Activated B cell treated with CpG ODN at 0.5 μM for 24 hours (primary cell): ENCODE data around the gene RBBP7. TPM values are rescaled to one million over a fixed set of nuclear protein-coding genes. Genes with fewer than 3 reads are reported as not detected.

ENCODE experiments used
- ATAC-seq: fragments of 200-7000 bp; cut with Tn5 transposase; one replicate; pipeline ENCODE4 v1.10.0; 2021; ENCODE audit warnings: low read depth, mild to moderate bottlenecking, moderate library complexity
- CTCF ChIA-PET: fragments of 350-600 bp; sonication (Branson Sonifier 250); formaldehyde crosslinking; loops from one replicate; lab custom pipeline; 2021; ENCODE audit warnings: antibody characterized with exemption; lab: Charles Lee
- POLR2A ChIA-PET: fragments of 350-600 bp; sonication (Branson Sonifier 250); formaldehyde crosslinking; loops from one replicate; lab custom pipeline; 2021; ENCODE audit warnings: antibody characterized with exemption; lab: Charles Lee
- DNase-seq: peaks from one replicate; pipeline ENCODE4 v3.0.0; 2022
- H3K27ac Mint-ChIP-seq: one replicate; pipeline ENCODE4 v1.8.0; 2020; ENCODE audit warnings: mixed read lengths
- H3K27me3 Mint-ChIP-seq: one replicate; pipeline ENCODE4 v1.8.0; 2021; ENCODE audit warnings: mixed read lengths
- H3K36me3 Mint-ChIP-seq: one replicate; pipeline ENCODE4 v1.8.0; 2021; ENCODE audit warnings: low read depth, mixed read lengths
- H3K4me1 Mint-ChIP-seq: one replicate; pipeline ENCODE4 v1.8.0; 2021; ENCODE audit warnings: mixed read lengths
- H3K4me3 Mint-ChIP-seq: one replicate; pipeline ENCODE4 v1.8.0; 2020; ENCODE audit warnings: mild to moderate bottlenecking, mixed read lengths
- H3K9me3 Mint-ChIP-seq: one replicate; pipeline ENCODE4 v1.8.0; 2020; ENCODE audit warnings: mixed read lengths
- CTCF ChIP-seq: fragments of 200-600 bp; IDR thresholded peaks from one replicate; pipeline ENCODE4 v1.8.0; 2022; ENCODE audit warnings: antibody characterized with exemption, mild to moderate bottlenecking
- intact Hi-C: fragments of 100-400 bp; cut with micrococcal nuclease; formaldehyde crosslinking; loops from one replicate; pipeline ENCODE4 v1.15.1; 2024
- total RNA-seq: library from RNA; stranded (reverse); gene quantifications from 2 replicates; pipeline ENCODE4 v1.2.3, GENCODE V29; 2022

Gene RBBP7
- total RNA-seq, 1 donor from 2014 or later, result 97.9 TPM

GRCh38 chrX:16839219-16839851 lies 30.8 kb downstream of the RBBP7 start:
- Mint-ChIP-seq H3K4me3 (no peak overlapping the region), H3K4me1 (no peaks in the 10 kb centered on the region), H3K36me3 (peaks cover 64% of the 10 kb centered on the region), H3K27me3 (no peaks in the 10 kb centered on the region), H3K9me3 (no peaks in the 10 kb centered on the region), H3K27ac (no peak overlapping the region)
- intact Hi-C loops, result no loop called here
- CTCF ChIA-PET, result no interaction called here
- POLR2A ChIA-PET, result no interaction called here
- no peak for ATAC-seq
- no peak for DNase-seq
- no peak for TF ChIP-seq CTCF

GRCh38 chrX:16838202-16839066 lies 31.7 kb downstream of the RBBP7 start:
- ATAC-seq, result no peak
- ChIA-PET CTCF (interaction anchor here (1.4 kb wide), 1 partner anchor 54 kb away, joined by 3 read pairs; no protein-coding TSS in a partner anchor), POLR2A (no interaction called here)
- Mint-ChIP-seq H3K4me3 (no peak overlapping the region), H3K36me3 (peaks cover 67% of the 10 kb centered on the region), H3K9me3 (no peaks in the 10 kb centered on the region), H3K27ac (no peak overlapping the region), H3K4me1 (no peaks in the 10 kb centered on the region), H3K27me3 (no peaks in the 10 kb centered on the region)
- TF ChIP-seq CTCF, result no peak
- DNase-seq, result no peak
- intact Hi-C loops, result no loop called here

DNA sequence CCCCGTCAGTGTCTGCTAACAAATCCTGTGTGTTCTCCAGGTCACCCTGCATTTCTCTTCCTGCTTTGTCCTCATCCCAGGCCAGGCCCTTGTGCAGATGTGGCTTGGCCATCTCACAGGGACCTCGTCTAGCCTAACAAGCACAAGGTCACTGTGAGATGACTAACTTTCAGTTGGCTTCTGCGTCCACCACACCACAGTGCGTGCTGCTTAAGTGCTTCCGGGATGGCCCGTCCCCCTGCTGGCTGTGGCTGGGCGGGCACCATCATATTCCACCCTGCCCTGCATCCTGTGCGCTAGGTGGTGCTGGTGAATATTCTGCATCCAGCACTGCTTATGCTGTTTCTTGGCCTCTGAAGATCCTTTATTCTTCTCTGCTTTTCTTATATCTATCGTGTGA lies 33.8 kb downstream of the RBBP7 start:
- ChIA-PET CTCF (no interaction called here), POLR2A (no interaction called here)
- intact Hi-C loops, result no loop called here
- no peak for ATAC-seq
- no peak overlapping the region for H3K27ac Mint-ChIP-seq
- H3K36me3 Mint-ChIP-seq, result peaks cover 69% of the 10 kb centered on the region
- no peaks in the 10 kb centered on the region for H3K27me3 Mint-ChIP-seq
- no peaks in the 10 kb centered on the region for H3K9me3 Mint-ChIP-seq
- no peak for DNase-seq
- no peak for TF ChIP-seq CTCF
- no peaks in the 10 kb centered on the region for H3K4me1 Mint-ChIP-seq
- no peak overlapping the region for H3K4me3 Mint-ChIP-seq

DNA sequence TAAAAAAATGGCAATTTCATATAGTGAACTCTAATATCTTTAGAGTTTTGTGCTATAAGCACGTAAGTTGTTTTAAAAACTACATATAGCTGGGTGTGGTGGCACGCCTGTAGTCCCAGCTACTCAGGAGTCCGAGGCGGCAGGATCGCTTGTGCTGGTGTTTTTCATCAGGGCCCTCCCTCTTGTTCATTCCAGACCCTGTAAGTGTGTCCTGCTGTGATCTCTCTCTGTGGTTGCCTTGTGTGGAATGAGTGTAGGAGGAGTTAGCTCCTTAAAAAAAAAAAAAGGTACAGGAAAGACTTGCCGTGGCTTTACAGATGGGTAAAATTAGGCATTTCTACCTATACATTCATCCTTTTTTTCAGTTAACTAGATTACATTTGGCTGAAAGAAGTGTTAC lies 35.4 kb downstream of the RBBP7 start:
- intact Hi-C loops, result no loop called here
- no peaks in the 10 kb centered on the region for H3K9me3 Mint-ChIP-seq
- no peak overlapping the region for H3K27ac Mint-ChIP-seq
- no peaks in the 10 kb centered on the region for H3K4me1 Mint-ChIP-seq
- POLR2A ChIA-PET, result no interaction called here
- DNase-seq, result no peak
- ATAC-seq, result no peak
- H3K36me3 Mint-ChIP-seq, result peaks cover 61% of the 10 kb centered on the region
- TF ChIP-seq CTCF, result no peak
- no peaks in the 10 kb centered on the region for H3K27me3 Mint-ChIP-seq
- CTCF ChIA-PET, result interaction anchor here (0.8 kb wide), 1 partner anchor 13 kb away, joined by 4 read pairs; no protein-coding TSS in a partner anchor
- no peak overlapping the region for H3K4me3 Mint-ChIP-seq

DNA sequence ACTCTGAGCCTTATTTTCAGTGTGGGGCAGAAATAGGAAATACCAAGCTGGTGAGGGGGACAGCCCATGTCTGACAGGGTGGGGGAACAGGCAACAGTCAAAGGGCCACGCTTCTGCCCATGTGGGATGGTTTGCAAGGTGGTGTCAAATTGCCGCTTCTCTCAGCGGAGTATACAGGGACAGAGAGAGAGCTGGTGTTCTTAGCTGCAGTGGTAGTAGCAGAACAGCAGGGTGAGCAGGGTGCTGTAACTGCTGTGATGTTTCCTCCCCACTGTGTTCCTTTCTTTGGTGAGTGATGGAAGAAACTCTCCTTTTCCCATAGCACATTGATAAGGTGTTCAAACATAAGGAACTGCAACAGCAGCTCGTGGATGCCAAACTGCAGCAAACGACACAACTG lies 37.9 kb downstream of the RBBP7 start:
- ChIA-PET CTCF (interaction anchor here (0.6 to 1.6 kb wide), 2 partner anchors 214 to 545 kb away, joined by 3 to 5 read pairs; no protein-coding TSS in a partner anchor), POLR2A (no interaction called here)
- Mint-ChIP-seq H3K9me3 (no peaks in the 10 kb centered on the region), H3K27ac (no peak overlapping the region), H3K4me1 (no peaks in the 10 kb centered on the region), H3K36me3 (peaks cover 57% of the 10 kb centered on the region), H3K4me3 (no peak overlapping the region), H3K27me3 (no peaks in the 10 kb centered on the region)
- intact Hi-C loops, result no loop called here
- DNase-seq (no peak), ATAC-seq (no peak)
- TF ChIP-seq CTCF, result no peak
